Activated CD4-positive, alpha-beta T cell treated with anti-CD3 and anti-CD28 coated beads, Interleukin-2, amount 50 U/mL, for 48 hours (primary cell): Measurements from ENCODE around the gene NAB2.
"Not testable (repeated sequence)": the region's sequence is repeated elsewhere in the genome, so short reads cannot be mapped to it uniquely, and the experiment has no call there.

Experiments used
- DNase-seq, 2 experiments: peaks; one replicate each; pipeline ENCODE4 v3.0.0-alpha.2; 2020

NAB2 gene

GRCh38 chr12:57069523-57069922, 19.4 kb upstream of the NAB2 start:
- peak; percentile 53 to 65 for DNase-seq

- no peak for DNase-seq
Observed at GRCh38 chr12:57072661-57073060, 16.3 kb upstream of the NAB2 start.

- not testable (repeated sequence) for DNase-seq
Observed at GRCh38 chr12:57073566-57074450, 15.1 kb upstream of the NAB2 start.

GRCh38 chr12:57078519-57079404, 10.2 kb upstream of the NAB2 start, which contains the start of gene NEMP1:
Gene NEMP1 (minus strand): TSS chr12:57078791. CDS start chr12:57078745, 46 bp downstream.
- DNase-seq, result peak; percentile 91 to 95

GRCh38 chr12:57079821-57080220, 9.1 kb upstream of the NAB2 start:
- no peak for DNase-seq

- no peak for DNase-seq
Observed at GRCh38 chr12:57080855-57081254, 8.1 kb upstream of the NAB2 start.

GRCh38 chr12:57085999-57086492, 2.9 kb upstream of the NAB2 start:
- DNase-seq, result peak; percentile 55 to 72

GRCh38 chr12:57086493-57087009, 2.4 kb upstream of the NAB2 start:
- DNase-seq, result peak; percentile 61 to 68

GRCh38 chr12:57087010-57087690, 1.8 kb upstream of the NAB2 start:
- peak; percentile 95 for DNase-seq

GRCh38 chr12:57087691-57088353, 1.1 kb upstream of the NAB2 start:
- DNase-seq, result peak; percentile 88 to 91

GRCh38 chr12:57089271-57090245, 644 bp downstream of the NAB2 start:
- peak; percentile 59 to 62 for DNase-seq

- DNase-seq, result no peak
Observed at GRCh38 chr12:57090490-57090889, 1.6 kb downstream of the NAB2 start.

GRCh38 chr12:57090924-57091637, 2.2 kb downstream of the NAB2 start:
- no peak for DNase-seq

GRCh38 chr12:57091638-57092528, 3.0 kb downstream of the NAB2 start:
- DNase-seq, result no peak

- no peak for DNase-seq
Observed at GRCh38 chr12:57092529-57092862, 3.6 kb downstream of the NAB2 start.

GRCh38 chr12:57092876-57093414, 4.0 kb downstream of the NAB2 start:
- no peak for DNase-seq

- DNase-seq, result peak; percentile 84
Observed at GRCh38 chr12:57093415-57094207, 4.7 kb downstream of the NAB2 start.
